GM12874 (cell line): Measurements from ENCODE around the gene KCNIP3.

Source experiments
- CTCF ChIP-seq: IDR thresholded peaks from 2 replicates; pipeline ENCODE4 v1.5.1; 2011; ENCODE audit warnings: low read depth, mild to moderate bottlenecking, control low read depth, low read length, moderate library complexity; ENCODE audit not compliant: insufficient read depth

The KCNIP3 gene

GRCh38 chr2:95272299-95272751, 24.8 kb upstream of the KCNIP3 start:
- TF ChIP-seq CTCF: no peak

GRCh38 chr2:95272781-95273180, 24.4 kb upstream of the KCNIP3 start:
- TF ChIP-seq CTCF: no peak

- no peak for TF ChIP-seq CTCF
Observed at GRCh38 chr2:95273566-95274290, 23.4 kb upstream of the KCNIP3 start.

GRCh38 chr2:95274291-95275150, 22.6 kb upstream of the KCNIP3 start, which contains the start of gene PROM2:
Gene PROM2 (plus strand): TSS chr2:95274449. CDS start chr2:95274586, 137 bp downstream.
- TF ChIP-seq CTCF: no peak

GRCh38 chr2:95275151-95275515, 22.0 kb upstream of the KCNIP3 start:
- TF ChIP-seq CTCF: no peak

- TF ChIP-seq CTCF: no peak
Observed at GRCh38 chr2:95275601-95276243, 21.4 kb upstream of the KCNIP3 start.
